ENCODE data around the gene DSCAM. TPM values are rescaled to one million over a fixed set of nuclear protein-coding genes. Genes with fewer than 3 reads are reported as not detected.
"Not testable (repeated sequence)": the region's sequence is repeated elsewhere in the genome, so short reads cannot be mapped to it uniquely, and the experiment has no call there.

DSCAM gene
- total RNA-seq, result under 1 TPM in 1 of 5 donors, not detected in 4; 0.37 TPM
- not detected for polyA plus RNA-seq
- long read RNA-seq, donor 1, result 0 reads
- long read RNA-seq, donor 2, result 0 reads
- long read RNA-seq, donor 3, result 0 reads
- long read RNA-seq, donor 4, result 0 reads
- long read RNA-seq, donor 5, result 0 reads
- long read RNA-seq, donor 6, result 0 reads
- long read RNA-seq, donor 7, result 0 reads
- long read RNA-seq, donor 8, result 0 reads
- long read RNA-seq, donor 9, result 0 reads
- long read RNA-seq, donor 10, result 0 reads

GRCh38 chr21:40846587-40847411, at the start of gene DSCAM:
DSCAM (minus strand) TSS chr21:40847158; CDS start chr21:40846661, 497 bp downstream.
- intact Hi-C loops (cut with DNase I; ENCODE audit: low total_unique reads), result no loop called here
- WGBS, 5 donors, result 4 to 8% (median 5%) methylated on average over 14 to 91 of the region's 94 CpGs
- TF ChIP-seq EP300 (IDR thresholded peaks at IDR 0.05), result no peak
- TF ChIP-seq CTCF (IDR thresholded peaks at IDR 0.05), result no peak
- no peak for TF ChIP-seq POLR2A (IDR thresholded peaks at IDR 0.05)
- no peak for TF ChIP-seq POLR2AphosphoS5 (IDR thresholded peaks at IDR 0.05)
- H3K9me3 ChIP-seq, result no peaks in the 10 kb centered on the region
- peak within 1 kb of the TSS in 3 of 4 donors; percentile 13 to 43 (median 34) for H3K4me3 ChIP-seq
- H3K27me3 ChIP-seq, result peaks cover 0 to 83% (median 39%) of the 10 kb centered on the region in 3 donors
- no peaks in the 10 kb centered on the region for H3K36me3 ChIP-seq
- no peak within 1 kb of the TSS for H3K27ac ChIP-seq
- peaks cover 0 to 23% (median 11%) of the 10 kb centered on the region in 4 donors for H3K4me1 ChIP-seq
- peak in 1 of 2 donors; percentile 57 for DNase-seq

DNA sequence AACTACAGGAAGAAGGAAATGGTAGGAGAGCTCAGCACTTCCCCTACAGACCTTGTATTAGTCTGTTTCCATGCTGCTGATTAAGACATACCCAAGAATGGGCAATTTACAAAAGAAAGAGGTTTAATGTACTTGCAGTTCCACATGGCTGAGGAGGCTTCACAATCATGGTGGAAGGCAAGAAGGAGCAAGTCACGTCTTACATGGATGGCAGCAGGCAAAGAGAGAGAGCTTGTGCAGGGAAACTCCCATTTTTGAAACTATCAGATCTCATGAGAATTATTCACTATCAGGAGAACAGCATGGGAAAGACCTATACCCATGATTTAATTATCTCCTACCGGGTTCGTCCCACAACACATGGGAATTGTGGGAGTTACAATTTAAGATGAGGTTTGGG, 48.7 kb upstream of the DSCAM start:
- DNase-seq; intact Hi-C loops (cut with DNase I; ENCODE audit: low total_unique reads): not testable (repeated sequence)
- WGBS, 5 donors, result 86 to 97% (median 93%) methylated on average over 3 of the region's 3 CpGs

GRCh38 chr21:40886931-40887330, 40.0 kb upstream of the DSCAM start:
- H3K4me3 ChIP-seq, result no peak overlapping the region
- WGBS, 5 donors, result 75 to 87% (median 78%) methylated on average over 4 of the region's 4 CpGs
- no peaks in the 10 kb centered on the region for H3K9me3 ChIP-seq
- intact Hi-C loops (cut with DNase I; ENCODE audit: low total_unique reads), result no loop called here
- TF ChIP-seq POLR2AphosphoS5 (IDR thresholded peaks at IDR 0.05), result no peak
- TF ChIP-seq CTCF (IDR thresholded peaks at IDR 0.05), result no peak
- TF ChIP-seq EP300 (IDR thresholded peaks at IDR 0.05), result no peak
- no peak for TF ChIP-seq POLR2A (IDR thresholded peaks at IDR 0.05)
- no peak overlapping the region for H3K27ac ChIP-seq
- no peak for DNase-seq
- H3K27me3 ChIP-seq, result no peaks in the 10 kb centered on the region
- no peaks in the 10 kb centered on the region for H3K36me3 ChIP-seq
- peaks cover 0 to 7% (median 6%) of the 10 kb centered on the region in 4 donors for H3K4me1 ChIP-seq

More for the DNA sequence above, 48.7 kb upstream of the DSCAM start:
- not testable (repeated sequence) for H3K4me1 ChIP-seq, H3K36me3 ChIP-seq, H3K27ac ChIP-seq, H3K27me3 ChIP-seq, H3K4me3 ChIP-seq
- H3K9me3 ChIP-seq, result peaks cover 0 to 29% (median 22%) of the 10 kb centered on the region in 4 donors

GRCh38 chr21:40886006-40886405, 39.0 kb upstream of the DSCAM start:
- no peak for DNase-seq
- WGBS, 5 donors, result 64 to 96% (median 89%) methylated on average over 3 of the region's 3 CpGs
- Histone ChIP-seq H3K27me3 (no peaks in the 10 kb centered on the region), H3K27ac (no peak overlapping the region), H3K36me3 (no peaks in the 10 kb centered on the region), H3K9me3 (no peaks in the 10 kb centered on the region), H3K4me1 (peaks cover 0 to 12% (median 7%) of the 10 kb centered on the region in 4 donors), H3K4me3 (no peak overlapping the region)
- TF ChIP-seq EP300 (IDR thresholded peaks at IDR 0.05), result no peak
- TF ChIP-seq POLR2AphosphoS5 (IDR thresholded peaks at IDR 0.05), result no peak
- TF ChIP-seq CTCF (IDR thresholded peaks at IDR 0.05), result no peak
- intact Hi-C loops (cut with DNase I; ENCODE audit: low total_unique reads), result no loop called here
